GM19328 (cell line): ENCODE measurements around the gene FAM169A.
A peak's percentile ranks its signal among the peaks of the same experiment; 100 is the strongest.
"Not testable (repeated sequence)": the region's sequence is repeated elsewhere in the genome, so short reads cannot be mapped to it uniquely, and the experiment has no call there.

ENCODE experiments used
- ATAC-seq: cut with Tn5 transposase; IDR thresholded peaks from one replicate; pipeline ENCODE4 v1.9.1; 2021; ENCODE audit warnings: mild to moderate bottlenecking, moderate library complexity; ENCODE audit not compliant: unreplicated experiment

The FAM169A gene

DNA sequence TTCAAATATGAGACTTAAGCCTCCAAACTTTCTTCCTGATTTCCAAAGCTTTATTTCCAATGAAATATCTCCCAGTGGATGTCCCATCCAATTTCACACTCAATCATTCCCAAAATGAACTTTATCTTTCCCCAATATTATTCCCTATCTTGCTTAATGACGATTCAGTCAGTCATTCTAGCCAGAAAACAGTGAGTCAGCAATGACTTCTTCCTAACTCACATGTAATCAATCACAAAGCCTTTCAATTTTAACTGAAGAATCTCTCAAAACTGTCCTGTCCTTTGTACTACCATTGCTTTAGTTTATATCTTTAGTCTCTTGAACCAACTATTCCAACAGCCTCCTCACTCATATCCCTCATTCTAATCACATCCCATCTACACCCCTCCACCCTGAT, 64.2 kb downstream of the FAM169A start:
- no peak for ATAC-seq

DNA sequence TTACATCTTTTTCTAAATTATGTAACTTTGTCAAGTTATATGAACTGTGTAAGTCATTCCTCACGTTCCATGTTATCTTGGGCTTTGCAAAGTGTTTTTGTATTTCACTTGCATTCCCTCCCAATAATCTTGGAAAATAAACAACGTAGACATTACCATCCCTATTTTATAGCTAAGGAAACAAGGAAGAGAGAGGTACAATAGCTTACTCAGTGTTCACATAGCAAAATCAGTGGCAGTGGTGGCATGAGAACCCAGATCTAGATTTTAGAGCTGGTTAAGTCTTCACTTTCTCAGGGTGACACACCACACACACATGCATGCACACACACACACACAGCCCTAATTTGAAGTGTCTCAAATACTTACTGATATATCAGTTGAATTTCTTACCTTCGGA, 65.0 kb downstream of the FAM169A start:
- no peak for ATAC-seq

DNA sequence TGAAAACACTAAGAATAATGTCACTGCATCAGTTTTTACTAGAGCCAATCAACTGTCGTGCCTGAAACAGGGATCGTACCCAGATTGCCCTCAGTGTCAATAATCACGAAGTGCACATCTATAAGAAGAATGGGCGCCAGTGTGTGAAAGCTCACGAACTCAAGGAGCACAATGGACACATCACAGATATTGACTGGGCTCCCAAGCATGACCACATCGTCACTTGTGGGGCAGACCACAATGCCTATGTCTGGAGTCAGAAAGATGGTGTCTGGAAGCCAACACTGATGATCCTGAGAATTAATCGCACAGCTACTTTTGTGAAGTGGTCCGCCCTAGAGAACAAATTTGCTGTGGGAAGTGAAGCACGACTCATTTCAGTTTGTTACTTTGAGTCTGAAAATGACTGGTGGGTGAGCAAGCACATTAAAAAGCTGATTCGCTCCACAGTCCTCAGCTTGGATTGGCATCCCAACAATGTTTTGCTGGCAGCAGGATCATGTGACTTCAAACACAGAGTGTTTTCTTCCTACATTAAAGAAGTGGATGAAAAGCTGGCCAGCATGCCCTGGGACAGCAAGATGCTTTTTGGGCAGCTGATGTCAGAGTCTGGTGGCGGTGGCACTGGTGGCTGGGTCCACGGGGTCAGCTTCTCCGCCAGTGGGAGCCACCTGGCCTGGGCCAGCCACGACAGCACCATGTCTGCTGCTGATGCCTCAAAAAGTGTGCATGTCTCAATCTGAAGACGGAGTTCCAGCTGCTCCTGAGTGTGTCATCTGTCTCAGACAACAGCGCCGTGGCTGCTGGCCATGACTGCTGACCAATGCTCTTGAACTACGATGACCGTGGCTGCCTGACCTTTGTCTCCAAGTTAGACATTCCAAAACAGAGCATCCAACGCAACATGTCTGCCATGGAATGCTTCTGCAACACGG, 66.9 kb downstream of the FAM169A start:
- ATAC-seq, result no peak

DNA sequence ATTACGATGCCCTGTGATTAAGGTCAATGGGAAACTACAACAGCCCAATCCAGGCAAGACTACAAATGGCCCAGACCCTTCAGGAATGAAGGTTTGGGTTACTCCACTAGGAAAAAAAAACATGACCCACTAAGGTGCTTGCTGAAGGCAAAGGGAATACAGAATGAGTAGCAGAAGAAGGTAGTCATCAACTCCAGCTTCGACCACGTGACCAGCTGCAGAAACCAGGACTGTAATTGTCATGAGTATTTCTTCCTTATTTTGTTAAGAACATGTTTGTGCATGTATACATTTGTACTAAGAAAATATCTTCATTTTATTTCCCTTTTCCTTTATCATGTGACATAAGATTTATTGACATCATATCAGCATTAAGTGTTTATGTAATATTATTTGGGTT, 74.5 kb downstream of the FAM169A start:
- not testable (repeated sequence) for ATAC-seq

DNA sequence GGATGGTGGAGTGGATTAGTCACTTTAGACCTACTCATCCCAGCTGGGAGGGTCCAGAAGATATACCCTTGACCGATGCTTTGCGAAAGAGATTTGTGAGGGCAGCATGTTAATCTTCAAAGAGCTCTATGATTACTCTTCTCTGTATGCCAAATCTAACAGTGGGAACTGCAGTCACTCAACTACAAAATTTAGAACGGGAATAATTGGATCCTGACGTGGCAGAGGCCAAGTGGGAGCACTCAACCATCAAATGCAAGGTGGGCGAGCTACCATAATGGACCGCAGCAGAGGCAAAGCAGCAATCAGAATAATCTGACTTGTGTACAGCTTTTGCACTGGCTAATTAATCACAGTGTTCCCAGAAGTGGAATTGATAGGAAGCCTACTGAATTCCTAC, 78.8 kb downstream of the FAM169A start:
- ATAC-seq, result no peak

DNA sequence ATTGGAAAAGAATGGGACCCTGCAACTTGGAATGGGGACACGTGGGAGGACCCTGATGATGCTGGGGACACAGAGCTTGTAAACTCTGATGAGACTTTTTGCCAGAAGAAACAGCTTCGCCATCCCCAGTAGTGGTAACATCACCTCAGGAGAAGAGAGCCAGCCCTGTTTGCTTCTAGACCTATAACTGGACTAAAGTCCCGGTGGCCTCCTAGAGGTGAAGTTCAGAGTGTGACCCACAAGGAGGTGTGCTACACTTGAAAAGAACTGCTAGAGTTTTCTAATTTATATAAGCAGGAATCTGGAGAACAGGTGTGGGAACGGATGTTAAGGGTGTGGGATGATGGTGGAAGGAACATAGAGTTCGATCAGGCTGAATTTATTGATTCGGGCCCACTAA, 79.3 kb downstream of the FAM169A start:
- no peak for ATAC-seq

DNA sequence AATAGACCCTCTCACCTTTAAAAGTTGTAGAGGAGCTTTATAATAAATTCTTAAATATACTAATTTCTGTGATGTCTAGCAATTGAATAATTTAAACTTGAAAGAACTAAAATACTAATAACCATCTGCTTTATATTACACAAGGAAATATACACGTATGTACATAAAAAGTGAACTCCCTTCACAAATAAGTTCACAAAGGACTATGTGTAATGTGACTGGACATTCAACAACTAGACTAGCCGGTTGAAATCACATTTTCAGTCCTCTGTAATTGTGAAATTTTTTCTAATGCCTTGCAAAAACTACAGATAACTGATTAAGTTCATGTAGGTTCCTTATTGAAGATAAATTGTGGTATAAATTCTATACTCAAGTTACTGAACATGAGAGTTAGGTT, 87.6 kb downstream of the FAM169A start:
- ATAC-seq, result no peak

DNA sequence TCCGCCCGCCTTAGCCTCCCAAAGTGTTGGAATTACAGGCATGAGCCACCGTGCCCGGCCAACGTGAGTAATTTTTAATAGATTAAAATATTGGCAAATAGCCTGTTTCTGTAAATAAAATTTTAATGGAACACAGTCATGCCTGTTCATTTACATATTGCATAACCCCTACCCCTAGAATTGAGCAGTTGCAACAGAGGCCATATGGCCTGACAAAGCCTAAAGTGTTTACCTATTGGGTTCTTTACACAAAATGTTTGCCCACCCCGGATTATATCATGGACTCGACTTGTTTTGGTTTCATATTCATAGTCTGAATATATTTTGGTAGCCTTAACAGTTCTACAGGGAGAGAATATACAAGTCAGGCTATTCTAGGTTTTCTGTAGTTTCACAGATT, 93.8 kb downstream of the FAM169A start:
- no peak for ATAC-seq

DNA sequence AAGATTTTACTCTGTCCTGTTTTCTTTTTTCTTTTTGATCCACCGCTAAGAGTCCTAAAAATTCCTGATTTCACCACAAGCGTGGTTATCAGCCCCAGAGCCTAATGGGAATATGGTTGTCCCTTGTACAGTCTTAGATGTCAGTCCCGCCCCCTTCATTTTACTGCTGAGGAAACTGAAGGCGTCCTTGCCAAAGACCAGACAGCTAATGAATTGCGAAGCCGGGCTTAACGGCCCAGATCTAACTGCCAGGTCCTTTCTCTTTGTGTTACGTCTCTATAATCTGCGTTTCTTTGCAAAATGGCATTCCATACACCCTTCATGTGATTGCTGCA, 98.6 kb downstream of the FAM169A start:
- peak; percentile 25 for ATAC-seq

DNA sequence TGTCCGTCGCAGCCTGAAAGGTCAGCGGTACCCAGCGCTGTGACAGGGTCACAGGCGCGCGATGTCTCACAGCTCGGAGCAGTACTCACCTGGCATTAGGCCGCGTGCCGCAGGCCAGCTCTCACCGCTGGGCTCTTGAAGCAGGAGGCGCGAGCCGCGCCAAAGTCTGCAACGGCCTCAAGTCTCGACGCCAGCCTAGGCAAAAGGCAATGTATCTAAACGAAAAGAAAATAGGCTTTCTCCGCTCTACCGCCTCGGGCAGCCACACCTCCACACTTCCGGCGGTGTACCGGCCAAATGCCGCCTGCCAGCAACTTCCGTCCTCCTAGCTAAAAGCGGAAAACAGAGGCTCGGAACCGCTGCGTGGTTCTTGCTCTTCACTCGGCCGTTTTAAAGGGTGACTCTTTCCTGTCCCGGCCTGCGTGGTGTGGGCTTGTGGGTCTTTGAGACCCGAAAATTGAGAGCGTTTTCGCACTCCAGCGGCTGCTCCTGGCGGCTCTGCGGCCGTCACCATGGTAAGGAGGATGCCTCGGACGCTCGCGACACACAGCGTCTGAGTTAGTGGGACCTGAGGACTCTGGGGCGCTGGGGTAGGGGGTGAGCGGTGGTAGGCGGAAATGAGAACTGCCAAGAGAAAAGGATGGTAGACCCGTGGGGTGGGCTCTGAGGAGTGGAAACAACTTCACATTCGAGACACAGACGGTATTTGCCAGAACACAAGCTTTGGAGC, 99.2 kb downstream of the FAM169A start, which contains the start of the genes GFM2 and NSA2:
Gene GFM2, minus strand, starts transcription at position 269 of the 730 bp plus-strand sequence. CDS start 3,375 bp downstream, outside the sequence.
Gene NSA2, plus strand, starts transcription at position 401 of the 730 bp plus-strand sequence. Its CDS starts 112 bp downstream, at position 513.
- peak; percentile 72 for ATAC-seq

DNA sequence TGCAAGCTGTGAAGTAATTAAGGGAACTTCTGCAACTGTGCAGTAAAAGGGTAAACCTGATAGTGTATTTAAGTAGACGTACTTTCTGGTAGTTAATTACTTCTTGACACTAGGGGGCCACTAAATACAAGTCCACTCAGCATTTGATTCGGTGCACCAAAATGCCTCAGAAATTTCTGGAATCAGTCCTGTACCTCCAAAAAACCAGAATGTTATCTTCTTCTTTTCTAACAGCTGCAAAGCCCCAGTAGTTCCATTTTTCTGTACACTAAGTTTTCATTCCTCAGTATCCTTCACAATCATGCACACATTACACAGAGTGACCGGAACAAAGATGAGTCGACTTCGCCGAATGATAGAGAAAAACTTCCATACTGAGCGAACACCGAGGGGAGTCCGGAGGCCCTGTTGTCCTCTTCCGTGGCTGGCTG, 99.8 kb downstream of the FAM169A start:
- ATAC-seq, result peak; percentile 36

DNA sequence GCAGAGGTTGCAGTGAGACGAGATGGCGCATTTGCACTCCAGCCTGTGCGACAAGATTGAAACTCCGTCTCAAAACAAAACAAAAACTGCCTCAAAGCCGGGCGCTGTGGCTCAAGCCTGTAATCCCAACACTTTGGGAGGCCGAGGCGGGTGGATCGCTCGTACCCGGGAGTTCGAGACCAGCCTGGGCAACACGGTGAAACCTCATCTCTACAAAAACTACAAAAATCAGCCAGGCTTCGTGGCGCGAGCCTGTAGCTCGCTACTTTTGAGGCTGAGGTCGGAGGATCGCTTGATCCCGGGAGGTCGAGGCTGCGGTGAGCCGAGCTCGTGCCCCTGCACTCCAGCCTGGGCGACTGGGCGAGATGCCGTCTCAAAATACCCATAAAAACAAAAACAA, 100.3 kb downstream of the FAM169A start:
- ATAC-seq, result no peak

DNA sequence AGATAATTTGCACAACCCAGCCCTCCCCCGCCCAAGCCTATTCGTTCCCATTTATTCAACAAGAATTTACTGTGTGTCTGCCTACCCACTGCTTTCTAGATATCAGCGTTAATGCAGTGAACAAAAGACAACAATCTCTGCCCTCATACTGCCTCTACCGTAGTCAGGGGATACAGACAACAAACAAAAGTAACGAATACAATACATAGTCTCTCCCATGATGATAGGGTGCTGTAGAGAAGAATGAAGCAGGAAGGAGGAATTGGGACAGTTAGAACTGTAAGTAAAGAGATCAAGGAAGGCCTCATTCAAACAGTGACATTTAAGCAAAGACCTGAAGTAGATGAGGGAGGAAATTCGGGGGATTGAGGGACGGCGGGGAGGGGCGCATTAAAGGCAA, 101.0 kb downstream of the FAM169A start:
- ATAC-seq, result no peak

DNA sequence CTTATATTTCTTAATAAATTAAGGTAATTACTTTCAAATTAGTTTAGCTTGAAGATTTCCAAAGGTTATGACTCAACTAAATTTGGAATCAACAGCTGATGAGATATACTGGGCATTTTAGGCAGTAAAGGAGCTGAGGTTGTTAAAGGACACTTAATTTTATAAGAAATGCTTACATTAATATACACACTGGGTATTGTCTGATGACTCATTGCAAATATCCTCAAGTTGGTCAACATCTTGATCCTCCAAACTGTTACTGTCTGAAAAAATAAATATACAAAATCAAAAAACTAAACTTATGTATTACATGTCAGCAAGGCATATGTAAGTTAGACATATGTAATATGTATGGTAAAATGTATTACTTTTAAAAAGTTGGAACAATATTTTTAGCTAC, 102.7 kb downstream of the FAM169A start:
- ATAC-seq, result no peak

DNA sequence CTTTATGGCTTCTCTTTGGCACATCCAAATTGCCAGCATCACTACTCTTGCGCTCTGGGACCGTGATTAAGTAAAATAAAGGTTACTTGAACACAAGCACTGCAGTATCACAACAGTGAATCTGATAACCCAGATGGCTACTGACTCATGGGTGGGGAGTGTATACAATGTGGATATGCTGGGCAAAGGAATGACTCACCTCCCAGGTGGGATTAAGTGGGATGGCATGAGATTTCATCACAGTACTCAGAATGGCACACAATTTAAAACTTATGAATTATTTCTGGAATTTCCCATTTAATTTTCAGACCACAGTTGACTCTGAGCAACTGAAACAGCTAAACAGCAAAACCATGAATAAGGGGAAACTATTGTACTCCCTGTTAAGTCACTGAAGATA, 103.6 kb downstream of the FAM169A start:
- ATAC-seq, result no peak

DNA sequence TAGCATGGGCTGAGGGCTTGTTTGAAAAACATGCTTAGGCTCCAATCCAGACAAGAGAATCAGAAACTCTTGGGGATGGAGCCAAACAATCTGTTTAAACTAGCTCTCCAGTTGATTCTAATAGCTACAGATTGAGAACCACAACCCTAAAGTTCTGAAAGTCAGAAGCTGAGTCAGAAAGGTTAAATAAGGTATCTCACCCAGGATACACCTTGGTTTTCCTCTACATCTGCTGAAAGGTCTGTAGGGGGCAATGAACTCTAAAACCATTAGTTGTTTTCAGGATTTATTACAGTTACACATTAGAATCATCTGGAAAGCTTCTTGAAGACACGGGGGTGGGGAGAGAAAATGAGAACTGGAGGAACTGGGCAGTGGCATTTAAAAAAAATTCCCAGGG, 104.9 kb downstream of the FAM169A start:
- ATAC-seq, result no peak

DNA sequence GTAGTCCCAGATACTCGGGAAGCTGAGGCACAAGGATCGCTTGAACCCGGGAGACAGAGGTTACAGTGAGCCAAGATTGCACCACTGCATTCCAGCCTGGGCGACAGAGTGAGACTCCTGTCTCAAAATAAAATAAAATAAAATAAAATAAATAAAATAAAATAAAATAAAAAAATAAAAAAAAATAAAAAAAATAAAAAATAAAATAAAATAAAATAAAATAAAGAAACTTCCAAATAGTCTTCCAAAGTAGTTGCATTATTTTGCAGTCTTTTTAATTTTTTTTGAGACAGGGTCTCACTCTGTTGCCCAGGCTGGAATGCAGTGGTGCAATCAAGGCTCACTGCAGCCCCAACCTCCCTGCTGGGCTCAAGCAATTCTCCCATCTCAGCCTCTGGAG, 117.4 kb downstream of the FAM169A start:
- not testable (repeated sequence) for ATAC-seq

DNA sequence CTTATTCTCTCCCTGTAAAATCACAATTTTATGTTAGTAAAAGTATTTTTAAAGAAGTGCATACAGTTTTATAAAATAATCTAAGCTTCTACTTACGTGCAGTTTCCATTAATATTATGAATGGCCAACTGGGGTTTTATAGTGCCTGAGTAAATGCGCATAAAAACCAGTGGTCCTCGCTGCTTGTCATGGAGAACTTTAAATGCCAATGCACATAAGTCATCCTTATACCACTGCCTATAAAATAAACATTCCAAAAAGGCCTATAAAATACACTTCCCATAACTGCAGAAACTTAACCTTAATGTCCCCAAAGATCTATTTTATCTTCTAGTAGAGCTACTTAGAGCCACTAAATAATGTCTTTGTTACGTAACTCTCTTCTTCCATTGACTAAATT, 127.8 kb downstream of the FAM169A start:
- ATAC-seq, result no peak

DNA sequence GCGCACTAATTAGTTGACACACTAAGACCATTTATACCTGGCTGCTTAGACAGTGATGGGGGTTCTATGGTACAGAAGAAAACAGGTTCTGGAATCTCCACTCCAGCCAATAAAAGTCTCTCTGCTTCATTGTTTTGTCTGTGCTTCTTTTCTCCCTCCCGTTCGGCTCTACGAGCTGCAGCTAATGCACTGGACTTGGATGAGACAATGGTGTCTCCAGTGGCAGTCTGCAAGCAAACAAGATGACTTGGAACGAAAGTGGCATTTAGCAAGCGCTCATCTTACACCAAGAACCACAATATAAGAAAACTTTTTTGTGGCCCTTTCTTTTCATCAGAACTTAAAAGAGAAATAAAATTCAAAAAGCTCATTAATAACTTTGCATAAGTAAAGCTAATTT, 129.4 kb downstream of the FAM169A start:
- no peak for ATAC-seq
